CD4-positive, alpha-beta T cell treated with Interferon alpha-2 for 1 hour (primary cell): ENCODE measurements around the gene MEGF8.

Experiments used
- DNase-seq, 2 donors: peaks; one replicate each; pipeline ENCODE4 v3.0.0-alpha.2; 2020 to 2022

The MEGF8 gene

DNA sequence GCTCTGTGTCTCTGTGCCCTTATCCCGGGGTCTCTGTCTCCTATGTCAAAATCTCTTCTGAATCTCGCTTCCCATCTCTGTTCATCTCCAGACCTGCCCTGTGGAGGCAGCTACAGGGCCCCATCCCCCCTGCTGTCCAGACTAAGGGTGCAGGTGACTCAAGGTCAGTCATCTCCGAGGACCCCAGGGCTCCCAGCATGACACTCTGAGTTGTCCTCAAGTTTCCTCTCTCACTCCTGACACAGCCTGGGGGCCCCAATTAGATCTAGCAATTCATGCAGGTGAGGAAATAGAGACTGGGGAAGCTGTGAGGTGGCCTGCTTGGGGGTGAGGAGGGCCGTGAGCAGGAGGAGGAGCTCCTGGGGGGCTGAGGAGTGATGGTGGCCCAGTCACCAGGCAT lies 66.7 kb downstream of the MEGF8 start:
- DNase-seq, result no peak

- no peak for DNase-seq
These were observed 69.3 kb downstream of the MEGF8 start for GRCh38 chr19:42394751-42395150.

- DNase-seq, result peak; percentile 97
These were observed 71.2 kb downstream of the MEGF8 start for GRCh38 chr19:42396381-42397262.

DNA sequence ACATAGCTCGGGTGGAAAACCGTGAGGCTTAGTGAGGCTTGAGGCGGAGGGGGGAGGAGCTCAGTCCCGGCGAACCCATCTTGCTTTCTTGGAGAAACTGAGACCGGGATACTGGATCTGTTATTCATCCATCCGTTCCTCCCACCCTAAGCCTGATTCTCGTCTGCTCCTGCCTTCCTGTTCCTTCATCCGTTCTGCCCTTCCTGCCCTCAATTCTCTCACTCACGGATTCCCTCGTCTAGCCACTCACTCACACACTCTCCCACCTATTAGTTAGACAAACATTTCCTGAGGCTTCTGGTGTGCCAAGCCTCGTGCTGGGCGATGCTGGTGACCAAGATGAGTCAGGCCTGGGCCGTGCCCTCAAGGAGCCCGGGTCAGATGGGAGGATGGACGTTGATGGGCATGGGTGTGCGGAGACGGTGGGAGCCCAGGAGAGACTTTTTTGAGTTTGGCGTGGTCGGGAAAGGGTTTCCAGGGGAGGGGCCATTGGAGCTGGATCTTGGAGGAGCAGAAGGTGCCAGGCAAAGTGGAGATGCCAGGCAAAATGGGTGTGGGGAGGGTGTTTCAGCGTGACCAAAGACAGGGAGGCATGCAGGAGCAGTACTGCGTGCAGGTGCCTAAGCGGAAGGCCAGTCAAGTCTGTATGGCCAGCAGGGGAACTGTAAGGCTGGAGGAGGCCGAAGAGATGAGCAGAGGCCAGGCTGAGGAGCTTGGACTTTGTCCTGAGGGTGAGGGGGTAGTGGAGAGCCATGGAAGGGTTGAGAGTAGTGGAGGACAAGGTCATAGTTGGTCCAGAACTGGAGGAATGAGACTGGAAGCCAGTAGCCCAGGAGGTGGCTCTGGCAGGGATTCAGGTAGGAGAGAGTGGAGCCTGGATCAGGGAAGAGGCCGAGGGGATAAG lies 72.1 kb downstream of the MEGF8 start:
- peak in 1 of 2 donors; percentile 8 for DNase-seq

- no peak for DNase-seq
These were observed 75.0 kb downstream of the MEGF8 start for GRCh38 chr19:42400404-42400803.

DNA sequence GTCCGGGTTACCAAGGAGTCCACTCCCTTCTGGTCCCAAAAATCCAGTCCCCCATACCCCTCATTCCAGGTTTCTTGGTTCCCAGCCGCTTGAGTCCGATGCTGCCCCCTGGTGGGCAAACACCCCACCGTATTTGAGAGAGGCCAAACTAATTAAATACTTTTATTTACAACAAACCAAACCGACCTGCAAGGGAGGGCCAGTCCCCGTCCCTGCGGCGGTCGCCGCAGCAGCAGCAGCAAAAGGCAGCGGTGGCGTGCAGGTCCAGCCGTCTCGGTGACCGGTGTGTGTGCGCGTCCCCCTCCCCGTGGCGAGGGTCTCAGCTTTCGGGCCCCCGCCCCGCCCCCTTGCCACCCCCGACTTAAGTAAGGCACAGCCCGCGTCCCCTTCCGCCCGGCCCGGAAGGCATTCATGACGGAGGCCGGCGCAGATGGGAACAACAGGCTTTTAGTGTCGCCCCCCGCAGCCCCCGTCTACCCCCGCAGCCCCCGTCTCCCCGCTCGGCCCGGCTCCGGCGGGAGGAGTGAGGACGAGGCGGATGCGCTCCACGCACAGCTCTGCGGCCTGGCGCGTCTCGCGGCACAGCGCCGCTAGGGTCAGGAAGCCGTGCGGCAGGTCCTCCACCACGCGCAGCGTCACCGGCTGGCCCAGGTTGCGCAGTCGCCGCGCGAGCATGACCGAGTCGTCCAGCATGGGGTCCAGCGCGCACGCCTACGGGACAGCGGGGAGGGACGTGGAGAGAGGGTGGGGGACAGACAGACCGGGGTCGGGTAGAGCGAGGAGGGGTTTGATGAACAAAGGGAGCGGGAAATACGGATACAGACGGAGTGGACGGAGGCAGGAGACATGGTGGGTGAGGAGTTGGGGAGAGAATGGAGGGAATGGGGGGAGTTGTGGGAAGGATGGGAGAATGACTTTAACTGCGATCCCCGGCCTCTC lies 76.2 kb downstream of the MEGF8 start:
- DNase-seq, result peak; percentile 67 to 78

GRCh38 chr19:42402376-42403116 lies 77.1 kb downstream of the MEGF8 start:
- no peak for DNase-seq

DNA sequence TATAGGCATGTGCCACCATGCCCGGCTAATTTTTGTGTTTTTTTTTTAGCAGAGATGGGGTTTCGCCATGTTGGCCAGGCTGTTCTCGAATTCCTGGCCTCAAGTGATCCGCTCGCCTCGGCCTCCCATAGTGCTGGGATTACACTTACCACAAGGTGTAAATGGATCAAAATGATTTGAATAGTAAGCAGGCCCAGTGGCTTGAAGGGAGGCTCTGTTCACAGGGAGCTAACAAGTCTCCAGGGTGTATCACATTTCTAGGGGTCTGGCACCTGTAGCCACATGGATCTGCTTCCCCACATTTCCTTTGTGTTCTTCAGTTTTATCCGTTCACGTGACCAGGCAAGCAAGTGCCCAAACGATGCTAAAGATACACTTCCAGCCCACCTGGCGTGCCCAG lies 78.2 kb downstream of the MEGF8 start:
- DNase-seq, result no peak

- no peak for DNase-seq
These were observed 80.7 kb downstream of the MEGF8 start for GRCh38 chr19:42406111-42406510.

GRCh38 chr19:42407085-42407815 lies 81.8 kb downstream of the MEGF8 start:
- no peak for DNase-seq

GRCh38 chr19:42407816-42408175 lies 82.4 kb downstream of the MEGF8 start:
- no peak for DNase-seq

DNA sequence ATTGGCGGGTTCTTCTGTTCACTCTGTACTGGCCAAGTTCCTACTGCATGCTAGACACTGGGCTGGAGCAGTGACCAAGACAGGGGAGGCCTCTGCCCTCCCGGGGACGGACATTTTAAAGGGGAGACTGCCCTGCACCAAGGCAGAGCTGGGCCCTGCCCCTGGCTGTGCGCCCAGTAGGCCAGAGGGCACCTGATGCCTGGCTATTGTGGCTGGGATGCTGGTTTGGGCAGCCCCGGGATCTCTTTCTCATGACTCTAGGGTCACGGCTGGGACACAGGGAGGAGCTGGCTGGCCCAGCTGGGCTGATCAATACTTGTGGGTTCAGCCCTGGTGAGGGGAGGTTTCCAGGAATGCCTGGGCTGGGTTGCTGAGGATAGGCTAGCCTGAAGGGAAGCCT lies 84.0 kb downstream of the MEGF8 start:
- no peak for DNase-seq

DNA sequence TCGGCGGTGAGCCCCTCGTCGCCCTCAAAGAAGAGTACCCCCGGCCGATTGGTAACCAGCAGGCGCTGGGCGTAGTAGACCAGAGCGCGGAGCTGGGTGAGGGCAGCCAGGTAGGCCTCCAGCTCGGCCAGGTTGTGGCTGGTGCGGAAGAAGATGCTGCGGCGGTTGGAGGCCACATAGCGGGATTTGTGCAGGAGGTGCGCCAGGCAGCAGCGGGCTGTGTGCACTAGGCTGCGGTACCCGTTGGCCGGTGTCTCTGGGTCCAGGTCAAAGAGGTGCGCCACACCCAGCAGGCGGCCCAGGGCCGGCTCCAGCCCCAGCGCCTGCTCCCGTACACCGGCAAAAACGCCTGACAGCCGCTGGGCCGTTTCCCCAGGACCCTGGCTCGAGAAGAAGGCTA lies 84.9 kb downstream of the MEGF8 start:
- DNase-seq, result no peak

GRCh38 chr19:42411581-42412178 lies 86.2 kb downstream of the MEGF8 start:
- DNase-seq, result no peak

- DNase-seq, result no peak
These were observed 86.8 kb downstream of the MEGF8 start for GRCh38 chr19:42412227-42412626.

DNA sequence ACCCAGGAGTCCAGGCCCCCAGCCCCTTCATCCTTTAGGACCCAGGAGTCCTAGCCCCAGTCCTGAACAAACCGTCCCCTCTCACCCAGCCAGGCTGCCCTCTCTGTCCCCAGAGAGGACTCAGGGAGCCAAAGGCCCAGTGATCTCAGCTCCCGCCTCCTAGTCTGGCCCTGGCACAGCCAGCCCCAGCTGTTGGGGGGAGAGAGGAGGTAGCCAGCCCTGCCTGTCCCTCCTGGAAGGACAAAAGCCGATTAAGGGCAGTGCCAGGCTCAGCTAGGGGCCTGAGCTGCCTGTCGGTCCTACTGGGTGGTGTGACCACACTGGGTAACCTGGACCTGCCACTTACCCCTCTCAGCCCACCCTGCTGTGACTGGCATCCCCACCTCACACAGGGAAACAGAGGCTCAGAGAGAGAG lies 87.2 kb downstream of the MEGF8 start:
- DNase-seq, result no peak

GRCh38 chr19:42419309-42419708 lies 93.9 kb downstream of the MEGF8 start:
- DNase-seq, result no peak

DNA sequence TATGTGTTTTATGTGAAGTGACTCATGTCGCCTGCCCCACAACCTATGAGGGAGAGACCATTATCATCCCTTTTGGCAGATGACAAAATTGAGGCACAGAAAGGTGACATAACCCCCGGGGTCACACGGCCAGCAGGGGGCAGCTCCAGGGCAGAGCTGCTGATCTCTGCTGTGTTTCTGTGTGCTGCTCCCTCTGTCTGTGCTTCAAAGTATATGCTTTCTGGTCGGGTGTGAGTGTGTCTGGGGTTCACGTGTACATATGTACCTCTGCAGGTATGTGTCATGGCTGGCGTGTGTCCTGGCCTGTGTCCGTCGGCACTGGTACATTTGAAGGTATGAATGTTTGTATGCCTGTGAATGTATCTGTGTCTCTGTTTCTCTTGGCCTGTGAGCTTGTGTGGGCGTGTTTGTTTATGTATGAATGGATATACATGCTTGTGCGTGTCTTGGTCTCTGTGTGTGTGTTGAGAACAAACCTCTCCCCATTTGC lies 94.7 kb downstream of the MEGF8 start:
- peak; percentile 73 to 84 for DNase-seq

DNA sequence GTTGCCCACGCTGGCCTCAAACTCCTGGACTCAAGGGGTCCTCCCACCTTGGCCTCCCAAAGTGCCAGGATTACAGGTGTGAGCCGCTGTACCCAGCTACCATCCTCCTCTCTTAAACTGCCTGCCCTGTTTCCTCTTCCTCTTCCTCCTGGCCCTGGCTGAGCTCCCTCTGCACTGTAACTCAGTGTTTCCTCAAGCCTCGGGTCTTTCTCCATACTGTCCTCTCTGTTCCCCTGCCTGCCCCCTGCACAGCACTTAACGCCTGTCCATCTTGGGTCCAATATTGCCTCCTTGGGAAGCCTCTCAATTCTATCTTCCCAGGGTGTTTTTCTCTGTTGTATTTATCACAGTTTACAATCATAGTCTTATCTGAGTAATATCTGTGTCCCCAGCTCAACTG lies 95.7 kb downstream of the MEGF8 start:
- DNase-seq, result no peak

DNA sequence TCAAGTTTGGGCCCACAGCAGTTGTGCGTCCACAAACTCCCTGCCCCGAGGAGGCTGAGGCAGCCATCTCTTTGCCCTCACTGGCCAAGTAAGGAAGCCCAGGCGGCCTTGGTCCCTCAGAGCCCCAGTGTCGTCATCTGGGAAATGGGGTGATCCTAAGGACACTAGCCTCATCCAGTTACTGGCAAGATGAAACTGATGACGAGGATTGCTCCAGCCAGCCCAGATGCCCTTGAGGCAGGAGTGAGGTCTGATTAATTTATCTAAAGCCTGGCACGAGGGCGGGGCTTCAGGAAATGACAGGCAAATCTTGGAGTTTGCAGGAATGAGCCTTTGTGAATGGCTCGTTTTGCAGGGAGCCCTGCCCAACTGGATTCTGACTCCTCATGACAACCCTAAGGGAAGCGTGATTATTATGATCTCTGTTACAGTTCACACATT lies 96.2 kb downstream of the MEGF8 start:
- DNase-seq, result no peak
